ENCODE results near the gene FBXL7. TPM values are rescaled to one million over a fixed set of nuclear protein-coding genes. Genes with fewer than 3 reads are reported as not detected.

Gene FBXL7
- total RNA-seq, 6 experiments from 2014 or later: 0.81 to 1.9 (median 1.3) TPM

DNA sequence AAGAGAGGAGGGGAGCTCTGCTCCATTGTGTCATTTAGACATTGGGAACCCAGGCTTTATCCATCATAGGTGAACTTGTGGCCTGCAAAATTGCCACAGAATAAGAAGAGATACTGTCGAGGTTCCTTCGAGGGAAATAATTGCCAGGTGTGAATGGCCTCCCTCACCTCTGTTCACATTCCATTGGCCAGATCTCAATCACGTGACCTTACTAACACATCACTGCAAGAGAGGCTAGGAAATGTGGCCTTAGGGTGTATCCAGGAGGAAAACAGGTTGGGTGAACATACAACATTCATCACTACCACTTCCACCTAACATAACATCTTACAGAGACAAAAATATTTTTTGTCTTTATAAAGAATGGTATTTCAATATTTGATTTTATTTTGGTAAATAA is 182.1 kb downstream of the FBXL7 start:
- WGBS (ENCODE audit: insufficient coverage, low coverage, low lambda C conversion rate, missing lambda C conversion rate): 54% methylated on average over 3 of the region's 3 CpGs
- Histone ChIP-seq H3K36me3 (no peaks in the 10 kb centered on the region), H3K4me3 (no peak overlapping the region), H3K27ac (no peak overlapping the region), H3K27me3 (no peaks in the 10 kb centered on the region), H3K9me3 (no peaks in the 10 kb centered on the region), H3K4me1 (no peaks in the 10 kb centered on the region)
- intact Hi-C loops (cut with DNase I): no loop called here
- TF ChIP-seq, protein P1, sequence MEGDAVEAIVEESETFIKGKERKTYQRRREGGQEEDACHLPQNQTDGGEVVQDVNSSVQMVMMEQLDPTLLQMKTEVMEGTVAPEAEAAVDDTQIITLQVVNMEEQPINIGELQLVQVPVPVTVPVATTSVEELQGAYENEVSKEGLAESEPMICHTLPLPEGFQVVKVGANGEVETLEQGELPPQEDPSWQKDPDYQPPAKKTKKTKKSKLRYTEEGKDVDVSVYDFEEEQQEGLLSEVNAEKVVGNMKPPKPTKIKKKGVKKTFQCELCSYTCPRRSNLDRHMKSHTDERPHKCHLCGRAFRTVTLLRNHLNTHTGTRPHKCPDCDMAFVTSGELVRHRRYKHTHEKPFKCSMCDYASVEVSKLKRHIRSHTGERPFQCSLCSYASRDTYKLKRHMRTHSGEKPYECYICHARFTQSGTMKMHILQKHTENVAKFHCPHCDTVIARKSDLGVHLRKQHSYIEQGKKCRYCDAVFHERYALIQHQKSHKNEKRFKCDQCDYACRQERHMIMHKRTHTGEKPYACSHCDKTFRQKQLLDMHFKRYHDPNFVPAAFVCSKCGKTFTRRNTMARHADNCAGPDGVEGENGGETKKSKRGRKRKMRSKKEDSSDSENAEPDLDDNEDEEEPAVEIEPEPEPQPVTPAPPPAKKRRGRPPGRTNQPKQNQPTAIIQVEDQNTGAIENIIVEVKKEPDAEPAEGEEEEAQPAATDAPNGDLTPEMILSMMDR (IDR thresholded peaks at IDR 0.05): no peak
- TF ChIP-seq POLR2A (IDR thresholded peaks at IDR 0.05): no peak
- DNase-seq (no peak), ATAC-seq (no peak)

DNA sequence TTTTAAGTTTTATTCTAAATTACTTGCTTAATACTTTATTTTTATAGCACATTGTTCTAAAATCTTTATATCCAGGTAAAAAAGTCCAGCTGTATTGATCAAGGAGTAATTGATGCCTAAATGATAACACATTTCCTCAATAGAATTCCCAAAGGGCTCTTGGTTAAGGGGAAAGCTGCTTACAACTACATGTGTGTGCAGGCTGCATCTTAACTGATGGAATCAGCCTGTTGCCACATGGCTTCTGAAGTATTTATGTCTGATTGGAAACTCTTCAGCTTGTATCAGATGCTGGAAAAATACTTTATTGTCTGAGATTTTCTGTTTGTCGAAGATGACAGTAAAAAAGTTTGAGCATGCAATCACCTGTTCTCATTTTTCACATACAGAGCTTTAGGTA is 182.6 kb downstream of the FBXL7 start:
- DNase-seq (no peak), ATAC-seq (no peak)
- H3K4me1 ChIP-seq: no peaks in the 10 kb centered on the region
- TF ChIP-seq POLR2A (IDR thresholded peaks at IDR 0.05): no peak
- TF ChIP-seq, protein P1 (IDR thresholded peaks at IDR 0.05): no peak
- H3K4me3 ChIP-seq: no peak overlapping the region
- WGBS (ENCODE audit: insufficient coverage, low coverage, low lambda C conversion rate, missing lambda C conversion rate): 79% methylated on average over 1 of the region's 1 CpG
- H3K36me3 ChIP-seq: no peaks in the 10 kb centered on the region
- H3K27ac ChIP-seq: no peak overlapping the region
- H3K27me3 ChIP-seq: no peaks in the 10 kb centered on the region
- H3K9me3 ChIP-seq: no peaks in the 10 kb centered on the region
- intact Hi-C loops (cut with DNase I): no loop called here

- ATAC-seq: peak; percentile 38 to 70 (median 63)
- Histone ChIP-seq H3K27me3 (no peaks in the 10 kb centered on the region), H3K4me3 (no peak overlapping the region), H3K9me3 (no peaks in the 10 kb centered on the region), H3K27ac (no peak overlapping the region), H3K36me3 (no peaks in the 10 kb centered on the region), H3K4me1 (no peaks in the 10 kb centered on the region)
- 17% methylated on average over 3 of the region's 5 CpGs for WGBS (ENCODE audit: insufficient coverage, low coverage, low lambda C conversion rate, missing lambda C conversion rate)
- DNase-seq: peak in 1 of 3 donors; percentile 39
- TF ChIP-seq, protein P1 (IDR thresholded peaks at IDR 0.05): peak in 1 of 4 donors; percentile 12
- no peak for TF ChIP-seq POLR2A (IDR thresholded peaks at IDR 0.05)
- intact Hi-C loops (cut with DNase I): no loop called here
These were observed 183.4 kb downstream of the FBXL7 start for GRCh38 chr5:15683332-15683731.

- TF ChIP-seq POLR2A (IDR thresholded peaks at IDR 0.05): no peak
- TF ChIP-seq, protein P1 (IDR thresholded peaks at IDR 0.05): no peak
- intact Hi-C loops (cut with DNase I): no loop called here
- no peaks in the 10 kb centered on the region for H3K27me3 ChIP-seq
- ATAC-seq: no peak
- no peaks in the 10 kb centered on the region for H3K9me3 ChIP-seq
- no peaks in the 10 kb centered on the region for H3K4me1 ChIP-seq
- no peak overlapping the region for H3K27ac ChIP-seq
- H3K4me3 ChIP-seq: no peak overlapping the region
- 69% methylated on average over 3 of the region's 3 CpGs for WGBS (ENCODE audit: insufficient coverage, low coverage, low lambda C conversion rate, missing lambda C conversion rate)
- H3K36me3 ChIP-seq: no peaks in the 10 kb centered on the region
- DNase-seq: no peak
These were observed 187.4 kb downstream of the FBXL7 start for GRCh38 chr5:15687401-15687800.

DNA sequence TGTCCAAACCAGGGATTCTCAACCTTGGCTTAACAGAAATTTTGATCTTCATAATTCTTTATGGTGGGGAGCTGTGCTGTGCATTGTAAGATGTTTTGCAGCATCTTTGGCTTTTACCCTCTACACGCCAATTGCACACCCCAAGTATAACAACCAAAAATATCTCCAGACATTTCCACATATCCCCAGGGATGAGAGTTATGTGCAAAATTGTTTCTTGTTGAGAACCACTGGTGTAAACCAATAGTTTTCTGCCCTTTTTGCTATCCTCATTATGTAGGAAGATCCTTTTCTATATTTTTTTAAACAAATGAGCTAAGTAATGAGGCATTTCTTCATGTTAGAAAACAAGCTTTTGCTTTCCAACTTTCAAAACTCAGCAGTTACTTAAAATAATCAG is 189.9 kb downstream of the FBXL7 start:
- Histone ChIP-seq H3K27ac (no peak overlapping the region), H3K36me3 (no peaks in the 10 kb centered on the region), H3K4me1 (no peaks in the 10 kb centered on the region), H3K27me3 (no peaks in the 10 kb centered on the region), H3K4me3 (no peak overlapping the region), H3K9me3 (no peaks in the 10 kb centered on the region)
- no peak for TF ChIP-seq POLR2A (IDR thresholded peaks at IDR 0.05)
- TF ChIP-seq, protein P1 (IDR thresholded peaks at IDR 0.05): no peak
- no peak for DNase-seq
- 70% methylated on average over 1 of the region's 1 CpG for WGBS (ENCODE audit: insufficient coverage, low coverage, low lambda C conversion rate, missing lambda C conversion rate)
- no peak for ATAC-seq
- intact Hi-C loops (cut with DNase I): no loop called here

Measured in right lobe of liver (tissue), 6 donors.